Measurements from ENCODE around the gene PLEK. TPM values are rescaled to one million over a fixed set of nuclear protein-coding genes. Genes with fewer than 3 reads are reported as not detected.

PLEK gene
- total and polyA plus RNA-seq, 10 of the 15 experiments (the other 5 are each of a cell fraction or from before 2014, with no cell fraction given): 229 to 804 (median 362) TPM

DNA sequence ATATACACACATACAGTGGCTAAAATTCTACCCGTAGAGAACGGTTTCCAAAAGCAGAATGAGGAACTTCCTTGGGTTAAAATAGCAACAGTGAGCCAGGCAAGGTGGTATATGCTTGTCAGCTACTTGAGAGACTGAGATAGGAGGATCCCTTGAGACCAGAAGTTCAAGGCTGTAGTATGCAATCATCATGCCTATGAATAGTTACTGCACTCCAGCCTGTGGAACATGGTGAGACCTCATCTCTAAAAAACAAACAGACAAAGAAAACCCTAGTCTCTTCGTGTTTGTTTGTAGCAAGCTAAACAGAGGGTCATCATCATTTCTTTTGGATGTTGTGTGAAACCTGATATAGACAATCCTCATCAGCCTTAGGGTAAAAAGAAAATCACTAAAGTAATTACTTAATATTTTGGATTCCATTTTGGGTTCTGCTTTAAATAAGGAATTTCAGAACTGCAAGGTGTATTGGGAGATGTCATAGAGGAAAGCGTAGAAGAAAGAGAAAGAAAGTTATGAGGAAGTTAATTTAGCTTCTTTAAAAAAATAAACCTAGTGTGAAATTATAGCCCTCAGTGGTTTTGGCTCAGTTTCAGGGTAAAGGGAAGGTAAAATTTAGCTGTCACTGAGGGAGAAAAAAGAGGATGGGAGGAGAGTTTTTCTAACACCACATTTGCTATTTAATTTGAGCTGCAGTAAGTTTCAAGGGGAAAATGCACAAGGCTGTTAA, 46.5 kb downstream of the PLEK start (continued):
- TF ChIP-seq, protein P1, sequence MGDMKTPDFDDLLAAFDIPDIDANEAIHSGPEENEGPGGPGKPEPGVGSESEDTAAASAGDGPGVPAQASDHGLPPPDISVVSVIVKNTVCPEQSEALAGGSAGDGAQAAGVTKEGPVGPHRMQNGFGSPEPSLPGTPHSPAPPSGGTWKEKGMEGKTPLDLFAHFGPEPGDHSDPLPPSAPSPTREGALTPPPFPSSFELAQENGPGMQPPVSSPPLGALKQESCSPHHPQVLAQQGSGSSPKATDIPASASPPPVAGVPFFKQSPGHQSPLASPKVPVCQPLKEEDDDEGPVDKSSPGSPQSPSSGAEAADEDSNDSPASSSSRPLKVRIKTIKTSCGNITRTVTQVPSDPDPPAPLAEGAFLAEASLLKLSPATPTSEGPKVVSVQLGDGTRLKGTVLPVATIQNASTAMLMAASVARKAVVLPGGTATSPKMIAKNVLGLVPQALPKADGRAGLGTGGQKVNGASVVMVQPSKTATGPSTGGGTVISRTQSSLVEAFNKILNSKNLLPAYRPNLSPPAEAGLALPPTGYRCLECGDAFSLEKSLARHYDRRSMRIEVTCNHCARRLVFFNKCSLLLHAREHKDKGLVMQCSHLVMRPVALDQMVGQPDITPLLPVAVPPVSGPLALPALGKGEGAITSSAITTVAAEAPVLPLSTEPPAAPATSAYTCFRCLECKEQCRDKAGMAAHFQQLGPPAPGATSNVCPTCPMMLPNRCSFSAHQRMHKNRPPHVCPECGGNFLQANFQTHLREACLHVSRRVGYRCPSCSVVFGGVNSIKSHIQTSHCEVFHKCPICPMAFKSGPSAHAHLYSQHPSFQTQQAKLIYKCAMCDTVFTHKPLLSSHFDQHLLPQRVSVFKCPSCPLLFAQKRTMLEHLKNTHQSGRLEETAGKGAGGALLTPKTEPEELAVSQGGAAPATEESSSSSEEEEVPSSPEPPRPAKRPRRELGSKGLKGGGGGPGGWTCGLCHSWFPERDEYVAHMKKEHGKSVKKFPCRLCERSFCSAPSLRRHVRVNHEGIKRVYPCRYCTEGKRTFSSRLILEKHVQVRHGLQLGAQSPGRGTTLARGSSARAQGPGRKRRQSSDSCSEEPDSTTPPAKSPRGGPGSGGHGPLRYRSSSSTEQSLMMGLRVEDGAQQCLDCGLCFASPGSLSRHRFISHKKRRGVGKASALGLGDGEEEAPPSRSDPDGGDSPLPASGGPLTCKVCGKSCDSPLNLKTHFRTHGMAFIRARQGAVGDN (IDR thresholded peaks at IDR 0.05): peak; percentile 52; the same call in 1 of the 2 replicates
- TF ChIP-seq EZH2 (IDR thresholded peaks at IDR 0.05; ENCODE audit: borderline replicate concordance, control insufficient read depth, low read depth, low read length): no peak
- TF ChIP-seq, protein P2, sequence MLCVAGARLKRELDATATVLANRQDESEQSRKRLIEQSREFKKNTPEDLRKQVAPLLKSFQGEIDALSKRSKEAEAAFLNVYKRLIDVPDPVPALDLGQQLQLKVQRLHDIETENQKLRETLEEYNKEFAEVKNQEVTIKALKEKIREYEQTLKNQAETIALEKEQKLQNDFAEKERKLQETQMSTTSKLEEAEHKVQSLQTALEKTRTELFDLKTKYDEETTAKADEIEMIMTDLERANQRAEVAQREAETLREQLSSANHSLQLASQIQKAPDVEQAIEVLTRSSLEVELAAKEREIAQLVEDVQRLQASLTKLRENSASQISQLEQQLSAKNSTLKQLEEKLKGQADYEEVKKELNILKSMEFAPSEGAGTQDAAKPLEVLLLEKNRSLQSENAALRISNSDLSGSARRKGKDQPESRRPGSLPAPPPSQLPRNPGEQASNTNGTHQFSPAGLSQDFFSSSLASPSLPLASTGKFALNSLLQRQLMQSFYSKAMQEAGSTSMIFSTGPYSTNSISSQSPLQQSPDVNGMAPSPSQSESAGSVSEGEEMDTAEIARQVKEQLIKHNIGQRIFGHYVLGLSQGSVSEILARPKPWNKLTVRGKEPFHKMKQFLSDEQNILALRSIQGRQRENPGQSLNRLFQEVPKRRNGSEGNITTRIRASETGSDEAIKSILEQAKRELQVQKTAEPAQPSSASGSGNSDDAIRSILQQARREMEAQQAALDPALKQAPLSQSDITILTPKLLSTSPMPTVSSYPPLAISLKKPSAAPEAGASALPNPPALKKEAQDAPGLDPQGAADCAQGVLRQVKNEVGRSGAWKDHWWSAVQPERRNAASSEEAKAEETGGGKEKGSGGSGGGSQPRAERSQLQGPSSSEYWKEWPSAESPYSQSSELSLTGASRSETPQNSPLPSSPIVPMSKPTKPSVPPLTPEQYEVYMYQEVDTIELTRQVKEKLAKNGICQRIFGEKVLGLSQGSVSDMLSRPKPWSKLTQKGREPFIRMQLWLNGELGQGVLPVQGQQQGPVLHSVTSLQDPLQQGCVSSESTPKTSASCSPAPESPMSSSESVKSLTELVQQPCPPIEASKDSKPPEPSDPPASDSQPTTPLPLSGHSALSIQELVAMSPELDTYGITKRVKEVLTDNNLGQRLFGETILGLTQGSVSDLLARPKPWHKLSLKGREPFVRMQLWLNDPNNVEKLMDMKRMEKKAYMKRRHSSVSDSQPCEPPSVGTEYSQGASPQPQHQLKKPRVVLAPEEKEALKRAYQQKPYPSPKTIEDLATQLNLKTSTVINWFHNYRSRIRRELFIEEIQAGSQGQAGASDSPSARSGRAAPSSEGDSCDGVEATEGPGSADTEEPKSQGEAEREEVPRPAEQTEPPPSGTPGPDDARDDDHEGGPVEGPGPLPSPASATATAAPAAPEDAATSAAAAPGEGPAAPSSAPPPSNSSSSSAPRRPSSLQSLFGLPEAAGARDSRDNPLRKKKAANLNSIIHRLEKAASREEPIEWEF (IDR thresholded peaks at IDR 0.05; ENCODE audit: insufficient replicate concordance, low read depth, low read length): no peak
- TF ChIP-seq USF1 (IDR thresholded peaks at IDR 0.05; ENCODE audit: borderline replicate concordance, extremely low read length, insufficient read depth, low read depth, low read length): no peak
- peak; percentile 86 for TF ChIP-seq MEF2A (IDR thresholded peaks at IDR 0.05; ENCODE audit: insufficient read depth, low read depth, low read length)
- TF ChIP-seq ETV6 (conservative IDR thresholded peaks at IDR 0.05 in 1 of 2, IDR thresholded peaks at IDR 0.05 in 1 of 2; ENCODE audit: borderline replicate concordance in 1 of 2, low read depth in 1 of 2): peak in 1 of 2 experiments; percentile 26; a peak in 1 of 4 replicates
- TF ChIP-seq FOXK2 (IDR thresholded peaks at IDR 0.05): no peak
- no peak for TF ChIP-seq JUND (IDR thresholded peaks at IDR 0.05; ENCODE audit: low read depth, low read length)
- no peak for TF ChIP-seq KDM1A (IDR thresholded peaks at IDR 0.05; ENCODE audit: borderline replicate concordance)
- TF ChIP-seq BCL11A (IDR thresholded peaks at IDR 0.05; ENCODE audit: low read depth, low read length): 0 out of 2 replicates have a peak, but pooled peaks have one; percentile 15
- TF ChIP-seq BMI1 (IDR thresholded peaks at IDR 0.05; ENCODE audit: borderline replicate concordance): peak; percentile 37; the same call in 1 of the 2 replicates
- TF ChIP-seq ZSCAN29 (IDR thresholded peaks at IDR 0.05): no peak
- no peak for TF ChIP-seq CTCF (IDR thresholded peaks at IDR 0.05 in 2 of 3, conservative IDR thresholded peaks at IDR 0.05 in 1 of 3; ENCODE audit: control insufficient read depth in 2 of 3, extremely low read depth in 1 of 3, insufficient read depth in 1 of 3, low read depth in 3 of 3, low read length in 3 of 3)
- peak; percentile 4 to 15; a peak in 2 of 4 replicates for TF ChIP-seq BHLHE40 (IDR thresholded peaks at IDR 0.05; ENCODE audit: borderline replicate concordance in 1 of 2, low read depth in 2 of 2, low read length in 1 of 2)
- peak; percentile 66 for TF ChIP-seq PML (IDR thresholded peaks at IDR 0.05; ENCODE audit: low read length)
- TF ChIP-seq SP1 (IDR thresholded peaks at IDR 0.05; ENCODE audit: low read depth, low read length): no peak

All from GM12878 (cell line).